ENCODE results near the gene RGS3. TPM values are rescaled to one million over a fixed set of nuclear protein-coding genes. Genes with fewer than 3 reads are reported as not detected.

RGS3 gene
- polyA plus RNA-seq, 2 of the 4 experiments (the other 2 are of a cell fraction), result 19.6 to 22.9 TPM

- Histone ChIP-seq H3K4me3 (no peak overlapping the region), H3K4me1 (no peaks in the 10 kb centered on the region), H3K4me2 (no peak overlapping the region), H3K27ac (no peak overlapping the region), H3K9me3 (no peaks in the 10 kb centered on the region)
- 87% methylated on average over 2 of the region's 2 CpGs for WGBS (ENCODE audit: missing lambda C conversion rate)
- POLR2A ChIA-PET, result no interaction called here
- ATAC-seq (no peak), FAIRE-seq (no peak), DNase-seq (ENCODE audit: low read depth in 1 of 2, low spot score in 1 of 2) (no peak)
- TF ChIP-seq RFX5 (IDR thresholded peaks at IDR 0.05) (no peak), EP300 (IDR thresholded peaks at IDR 0.05) (no peak), HDAC2 (IDR thresholded peaks at IDR 0.05) (no peak), HMGXB4 (CRISPR knock-in tag; IDR thresholded peaks at IDR 0.05; ENCODE audit: borderline replicate concordance) (no peak), RCOR1 (IDR thresholded peaks at IDR 0.05; ENCODE audit: low read depth, low read length) (no peak), ESRRA (IDR thresholded peaks at IDR 0.05; ENCODE audit: borderline replicate concordance, low read length) (no peak), PBX3 (IDR thresholded peaks at IDR 0.05) (no peak)
- TF ChIP-seq, protein P1, sequence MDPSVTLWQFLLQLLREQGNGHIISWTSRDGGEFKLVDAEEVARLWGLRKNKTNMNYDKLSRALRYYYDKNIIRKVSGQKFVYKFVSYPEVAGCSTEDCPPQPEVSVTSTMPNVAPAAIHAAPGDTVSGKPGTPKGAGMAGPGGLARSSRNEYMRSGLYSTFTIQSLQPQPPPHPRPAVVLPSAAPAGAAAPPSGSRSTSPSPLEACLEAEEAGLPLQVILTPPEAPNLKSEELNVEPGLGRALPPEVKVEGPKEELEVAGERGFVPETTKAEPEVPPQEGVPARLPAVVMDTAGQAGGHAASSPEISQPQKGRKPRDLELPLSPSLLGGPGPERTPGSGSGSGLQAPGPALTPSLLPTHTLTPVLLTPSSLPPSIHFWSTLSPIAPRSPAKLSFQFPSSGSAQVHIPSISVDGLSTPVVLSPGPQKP (IDR thresholded peaks at IDR 0.05; ENCODE audit: low read depth, low read length), result no peak
- CTCF ChIA-PET, result interaction anchor here (0.7 to 5.2 kb wide), 4 partner anchors 14 to 111 kb away, joined by 3 to 33 read pairs (median 8); no protein-coding TSS in a partner anchor
These were observed 81.5 kb downstream of the RGS3 start for GRCh38 chr9:113545068-113545467.

DNA sequence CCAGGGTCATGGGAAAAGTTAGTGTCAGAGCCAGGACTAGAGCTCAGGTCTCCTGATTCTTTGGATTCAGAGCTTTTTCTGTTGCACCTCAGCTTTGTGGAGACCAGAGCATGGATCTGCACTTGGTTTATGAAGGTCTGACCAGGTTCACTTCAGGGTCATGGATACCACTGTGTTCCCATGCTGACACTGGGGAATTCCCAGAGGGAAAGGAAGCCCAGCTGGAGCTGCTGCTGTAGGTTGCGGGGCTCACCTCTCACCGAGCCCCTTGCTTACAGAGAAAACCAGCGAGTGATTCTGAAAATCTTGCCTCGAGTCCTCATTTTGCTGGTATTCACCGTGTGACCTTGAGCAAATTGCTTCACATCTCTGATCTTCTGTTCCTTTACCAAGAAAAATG lies 83.0 kb downstream of the RGS3 start:
- POLR2A ChIA-PET, result no interaction called here
- CTCF ChIA-PET, result interaction anchor here (5.2 kb wide), 1 partner anchor 110 kb away, joined by 33 read pairs; no protein-coding TSS in a partner anchor
- no peak for FAIRE-seq
- no peak overlapping the region for H3K4me2 ChIP-seq
- no peak for DNase-seq (ENCODE audit: low read depth in 1 of 2, low spot score in 1 of 2)
- H3K9me3 ChIP-seq, result no peaks in the 10 kb centered on the region
- no peak overlapping the region for H3K4me3 ChIP-seq
- WGBS (ENCODE audit: missing lambda C conversion rate), result 97% methylated on average over 5 of the region's 5 CpGs
- TF ChIP-seq TFCP2L1 (CRISPR knock-in tag; IDR thresholded peaks at IDR 0.05) (no peak), SREBF2 (IDR thresholded peaks at IDR 0.05) (no peak), GATA3 (IDR thresholded peaks at IDR 0.05; ENCODE audit: borderline replicate concordance) (no peak), CHD2 (IDR thresholded peaks at IDR 0.05; ENCODE audit: low read length, partially characterized antibody) (no peak), CBX8 (IDR thresholded peaks at IDR 0.05) (no peak), ESRRA (IDR thresholded peaks at IDR 0.05; ENCODE audit: borderline replicate concordance, low read length) (no peak), HOXA7 (CRISPR knock-in tag; IDR thresholded peaks at IDR 0.05) (no peak), RFX5 (IDR thresholded peaks at IDR 0.05) (no peak)
- TF ChIP-seq, protein P2, sequence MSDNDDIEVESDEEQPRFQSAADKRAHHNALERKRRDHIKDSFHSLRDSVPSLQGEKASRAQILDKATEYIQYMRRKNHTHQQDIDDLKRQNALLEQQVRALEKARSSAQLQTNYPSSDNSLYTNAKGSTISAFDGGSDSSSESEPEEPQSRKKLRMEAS (IDR thresholded peaks at IDR 0.05), result no peak
- H3K27ac ChIP-seq, result no peak overlapping the region
- no peak for ATAC-seq
- H3K4me1 ChIP-seq, result no peaks in the 10 kb centered on the region

DNA sequence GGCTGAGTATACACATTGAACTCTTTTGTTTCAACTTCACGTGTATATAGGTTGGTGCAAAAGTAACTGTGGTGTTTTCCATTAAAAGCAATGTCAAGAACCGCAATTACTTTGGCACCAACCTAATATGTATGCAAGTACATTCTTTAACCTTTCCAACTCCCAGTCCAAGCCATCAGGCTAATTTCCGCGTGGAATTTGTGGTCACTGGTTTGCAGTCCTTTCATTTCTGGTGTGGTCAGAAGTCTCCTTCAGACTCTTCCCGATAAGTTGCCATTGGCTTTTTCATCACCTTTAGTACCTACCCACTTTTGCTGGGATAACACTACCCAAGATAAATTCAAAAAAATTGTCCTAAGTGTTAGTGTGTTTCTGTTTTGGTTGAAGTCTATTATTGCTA lies 84.0 kb downstream of the RGS3 start:
- POLR2A ChIA-PET, result no interaction called here

More for the DNA sequence above, 84.0 kb downstream of the RGS3 start:
- ATAC-seq, result no peak
- no peaks in the 10 kb centered on the region for H3K4me1 ChIP-seq
- CTCF ChIA-PET, result interaction anchor here (1.4 kb wide), 1 partner anchor 15 kb away, joined by 6 read pairs; no protein-coding TSS in a partner anchor
- no peaks in the 10 kb centered on the region for H3K9me3 ChIP-seq
- H3K4me2 ChIP-seq, result no peak overlapping the region
- no peak for FAIRE-seq
- H3K27ac ChIP-seq, result no peak overlapping the region
- TF ChIP-seq POLR2A (IDR thresholded peaks at IDR 0.05; ENCODE audit: low read length) (no peak), RCOR1 (IDR thresholded peaks at IDR 0.05; ENCODE audit: low read depth, low read length) (no peak), FOSL2 (IDR thresholded peaks at IDR 0.05) (no peak), FOSL2 (CRISPR knock-in tag; IDR thresholded peaks at IDR 0.05) (no peak), MYC (IDR thresholded peaks at IDR 0.05; ENCODE audit: borderline replicate concordance, low read length) (no peak), GATA3 (IDR thresholded peaks at IDR 0.05; ENCODE audit: borderline replicate concordance) (no peak), BHLHE40 (IDR thresholded peaks at IDR 0.05; ENCODE audit: low read depth, low read length) (no peak), ATOH8 (CRISPR knock-in tag; IDR thresholded peaks at IDR 0.05; ENCODE audit: low read depth) (no peak), NPAS2 (CRISPR knock-in tag; IDR thresholded peaks at IDR 0.05; ENCODE audit: borderline replicate concordance) (no peak), ESRRA (IDR thresholded peaks at IDR 0.05; ENCODE audit: borderline replicate concordance, low read length) (no peak), CEBPB (IDR thresholded peaks at IDR 0.05) (no peak)
- TF ChIP-seq, protein P1 (IDR thresholded peaks at IDR 0.05; ENCODE audit: low read depth, low read length), result no peak
- no peak for DNase-seq (ENCODE audit: low read depth in 1 of 2, low spot score in 1 of 2)
- no peak overlapping the region for H3K4me3 ChIP-seq
- 94% methylated on average over 5 of the region's 5 CpGs for WGBS (ENCODE audit: missing lambda C conversion rate)

Data from A549 (cell line).